ENCODE results near the gene GRM1. TPM values are rescaled to one million over a fixed set of nuclear protein-coding genes. Genes with fewer than 3 reads are reported as not detected.

Gene GRM1
- total and polyA plus RNA-seq, 4 donors: 0.02 to 0.12 (median 0.06) TPM

DNA sequence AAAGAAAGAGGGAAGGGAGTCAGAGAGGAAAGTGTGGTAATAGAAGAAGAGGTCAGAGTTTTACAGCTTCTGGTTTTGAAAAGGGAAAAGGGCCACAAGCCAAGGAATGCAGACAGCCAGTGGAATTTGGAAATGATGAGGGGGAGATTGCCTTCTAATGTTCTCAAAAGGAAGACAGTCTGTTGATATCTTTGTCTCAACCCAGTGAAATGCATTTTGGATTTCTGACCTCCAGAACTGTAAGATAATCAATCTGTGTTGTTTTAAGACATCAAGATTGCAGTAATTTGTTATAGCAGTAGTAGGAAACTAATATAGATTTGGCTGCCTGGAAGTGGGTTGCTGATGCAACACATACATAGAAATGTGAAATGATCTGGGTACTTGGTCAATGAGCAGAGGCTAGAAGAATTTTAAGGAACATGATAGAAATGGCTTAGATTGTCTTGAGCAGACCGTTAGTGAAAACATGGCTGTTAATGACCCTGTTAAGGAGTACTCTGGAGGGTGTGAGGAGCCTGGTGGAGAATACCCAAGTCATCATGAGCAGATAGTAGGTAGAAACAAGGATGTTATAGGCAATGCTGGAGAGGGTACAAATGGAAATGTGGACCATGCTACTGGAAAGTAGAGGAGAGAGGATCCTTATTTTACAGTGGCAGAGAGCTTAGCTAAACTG is 259.0 kb downstream of the GRM1 start:
- Histone ChIP-seq H3K4me1 (ENCODE audit: control insufficient read depth in 5 of 5, insufficient read depth in 5 of 5, low read length in 5 of 5) (peaks cover 0 to 5% (median 0%) of the 10 kb centered on the region in 5 donors), H3K27me3 (ENCODE audit: control insufficient read depth in 3 of 3, insufficient read depth in 3 of 3, low read length in 2 of 3) (no peaks in the 10 kb centered on the region), H3K9ac (ENCODE audit: insufficient read depth in 1 of 2, low read length in 2 of 2) (no peak overlapping the region), H3K9me3 (ENCODE audit: control insufficient read depth in 4 of 4, insufficient read depth in 3 of 4, low read length in 3 of 4) (peaks cover 0 to 2% (median 0%) of the 10 kb centered on the region in 4 donors), H3K4me3 (no peak overlapping the region), H3K27ac (ENCODE audit: low read depth in 1 of 2, low read length in 1 of 2) (no peak overlapping the region), H3K36me3 (ENCODE audit: control insufficient read depth in 4 of 4, insufficient read depth in 4 of 4, low read length in 4 of 4) (no peaks in the 10 kb centered on the region)
- ATAC-seq (ENCODE audit: insufficient read depth, low FRiP score) (no peak), DNase-seq (no peak)
- TF ChIP-seq, protein P1, sequence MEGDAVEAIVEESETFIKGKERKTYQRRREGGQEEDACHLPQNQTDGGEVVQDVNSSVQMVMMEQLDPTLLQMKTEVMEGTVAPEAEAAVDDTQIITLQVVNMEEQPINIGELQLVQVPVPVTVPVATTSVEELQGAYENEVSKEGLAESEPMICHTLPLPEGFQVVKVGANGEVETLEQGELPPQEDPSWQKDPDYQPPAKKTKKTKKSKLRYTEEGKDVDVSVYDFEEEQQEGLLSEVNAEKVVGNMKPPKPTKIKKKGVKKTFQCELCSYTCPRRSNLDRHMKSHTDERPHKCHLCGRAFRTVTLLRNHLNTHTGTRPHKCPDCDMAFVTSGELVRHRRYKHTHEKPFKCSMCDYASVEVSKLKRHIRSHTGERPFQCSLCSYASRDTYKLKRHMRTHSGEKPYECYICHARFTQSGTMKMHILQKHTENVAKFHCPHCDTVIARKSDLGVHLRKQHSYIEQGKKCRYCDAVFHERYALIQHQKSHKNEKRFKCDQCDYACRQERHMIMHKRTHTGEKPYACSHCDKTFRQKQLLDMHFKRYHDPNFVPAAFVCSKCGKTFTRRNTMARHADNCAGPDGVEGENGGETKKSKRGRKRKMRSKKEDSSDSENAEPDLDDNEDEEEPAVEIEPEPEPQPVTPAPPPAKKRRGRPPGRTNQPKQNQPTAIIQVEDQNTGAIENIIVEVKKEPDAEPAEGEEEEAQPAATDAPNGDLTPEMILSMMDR (IDR thresholded peaks at IDR 0.05; ENCODE audit: control extremely low read depth, extremely low read depth): no peak
- 73 to 79% methylated on average over 1 of the region's 1 CpG for WGBS, 2 donors

DNA sequence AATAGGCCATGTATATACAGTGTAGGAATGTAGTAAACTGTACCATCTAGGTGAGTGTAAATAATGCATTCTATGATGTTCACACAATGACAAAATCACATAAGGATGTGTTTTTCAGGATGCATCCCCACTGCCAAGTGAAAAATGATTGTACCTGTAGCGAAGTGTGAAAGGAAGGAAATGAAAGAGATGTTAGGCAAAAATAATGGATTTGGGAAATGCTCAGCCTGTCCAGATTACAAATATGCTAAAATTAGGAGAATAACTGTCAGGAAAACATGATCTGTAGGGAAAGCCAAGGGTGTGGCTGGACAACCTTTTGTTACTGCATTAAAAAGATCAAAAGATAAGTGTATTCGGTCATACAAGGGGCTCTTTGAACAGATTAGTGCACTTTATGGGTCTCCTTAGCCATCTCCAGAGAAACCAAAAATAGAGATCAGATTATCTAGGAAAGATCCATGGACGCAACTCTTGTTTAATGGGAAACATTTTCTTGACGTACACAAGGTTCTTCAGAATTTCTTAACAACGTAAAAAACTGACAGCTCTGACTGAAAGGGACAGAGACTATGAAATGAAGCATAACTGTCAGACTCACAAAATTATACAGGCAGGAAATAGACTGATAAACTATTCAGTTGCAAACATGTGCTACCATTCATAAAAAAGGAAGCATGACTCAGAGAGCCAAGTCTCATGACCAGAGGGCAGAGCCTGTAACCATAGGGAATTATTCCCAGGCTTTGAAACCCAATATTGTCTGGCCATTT is 261.1 kb downstream of the GRM1 start:
- H3K36me3 ChIP-seq (ENCODE audit: control insufficient read depth in 4 of 4, insufficient read depth in 4 of 4, low read length in 4 of 4): no peaks in the 10 kb centered on the region
- peak; percentile 73 for ATAC-seq (ENCODE audit: insufficient read depth, low FRiP score)
- 56 to 57% methylated on average over 5 of the region's 5 CpGs for WGBS, 2 donors
- peak overlapping the region in 1 of 2 donors; percentile 21 for H3K27ac ChIP-seq (ENCODE audit: low read depth in 1 of 2, low read length in 1 of 2)
- peaks cover 0 to 5% (median 0%) of the 10 kb centered on the region in 5 donors for H3K4me1 ChIP-seq (ENCODE audit: control insufficient read depth in 5 of 5, insufficient read depth in 5 of 5, low read length in 5 of 5)
- H3K9ac ChIP-seq (ENCODE audit: insufficient read depth in 1 of 2, low read length in 2 of 2): no peak overlapping the region
- TF ChIP-seq, protein P1 (IDR thresholded peaks at IDR 0.05; ENCODE audit: control extremely low read depth, extremely low read depth): no peak
- no peaks in the 10 kb centered on the region for H3K27me3 ChIP-seq (ENCODE audit: control insufficient read depth in 3 of 3, insufficient read depth in 3 of 3, low read length in 2 of 3)
- DNase-seq: peak in 1 of 3 donors; percentile 32
- no peak overlapping the region for H3K4me3 ChIP-seq
- H3K9me3 ChIP-seq (ENCODE audit: control insufficient read depth in 4 of 4, insufficient read depth in 3 of 4, low read length in 3 of 4): no peaks in the 10 kb centered on the region

DNA sequence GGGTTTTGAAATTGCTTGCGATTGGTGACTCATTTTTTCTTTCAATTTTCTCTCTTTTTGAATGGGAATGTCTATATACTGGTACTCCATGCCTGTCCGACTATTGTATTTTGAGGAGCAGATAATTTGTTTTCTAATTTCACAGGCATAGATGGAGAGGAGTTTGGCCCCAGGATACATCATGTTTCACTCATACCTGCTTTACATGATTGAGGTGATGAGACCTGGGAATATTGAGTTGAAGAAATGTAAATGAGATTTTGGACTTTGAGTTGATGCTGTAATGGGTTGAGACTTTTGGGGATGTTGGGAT is 261.7 kb downstream of the GRM1 start:
- H3K27me3 ChIP-seq (ENCODE audit: control insufficient read depth in 3 of 3, insufficient read depth in 3 of 3, low read length in 2 of 3): no peaks in the 10 kb centered on the region

More for the DNA sequence above, 261.7 kb downstream of the GRM1 start:
- 71 to 85% methylated on average over 2 of the region's 2 CpGs for WGBS, 2 donors
- Histone ChIP-seq H3K9ac (ENCODE audit: insufficient read depth in 1 of 2, low read length in 2 of 2) (no peak overlapping the region), H3K9me3 (ENCODE audit: control insufficient read depth in 4 of 4, insufficient read depth in 3 of 4, low read length in 3 of 4) (no peaks in the 10 kb centered on the region), H3K36me3 (ENCODE audit: control insufficient read depth in 4 of 4, insufficient read depth in 4 of 4, low read length in 4 of 4) (no peaks in the 10 kb centered on the region), H3K4me3 (no peak overlapping the region), H3K4me1 (ENCODE audit: control insufficient read depth in 5 of 5, insufficient read depth in 5 of 5, low read length in 5 of 5) (peaks cover 0 to 5% (median 0%) of the 10 kb centered on the region in 5 donors), H3K27ac (ENCODE audit: low read depth in 1 of 2, low read length in 1 of 2) (no peak overlapping the region)
- no peak for ATAC-seq (ENCODE audit: insufficient read depth, low FRiP score)
- TF ChIP-seq, protein P1 (IDR thresholded peaks at IDR 0.05; ENCODE audit: control extremely low read depth, extremely low read depth): no peak
- DNase-seq: no peak

Data from lung (tissue), 12 donors.